Measurements from ENCODE around the gene CHST11.
A peak's percentile ranks its signal among the peaks of the same experiment; 100 is the strongest.

CHST11 gene

GRCh38 chr12:104526320-104526719 is 69.6 kb downstream of the CHST11 start (continued):
- TF ChIP-seq CTCF (tag by site-specific recombination; IDR thresholded peaks at IDR 0.05) = peak; percentile 76
- TF ChIP-seq OSR2 (tag by site-specific recombination; IDR thresholded peaks at IDR 0.05) = peak; percentile 75
- TF ChIP-seq KLF8 (tag by site-specific recombination; IDR thresholded peaks at IDR 0.05) = no peak
- no peak for TF ChIP-seq ZNF692 (tag by site-specific recombination; IDR thresholded peaks at IDR 0.05)
- TF ChIP-seq ZNF214 (tag by site-specific recombination; IDR thresholded peaks at IDR 0.05; ENCODE audit: borderline replicate concordance) = no peak
- TF ChIP-seq ZNF677 (tag by site-specific recombination; IDR thresholded peaks at IDR 0.05) = no peak
- TF ChIP-seq PATZ1 (tag by site-specific recombination; IDR thresholded peaks at IDR 0.05) = no peak
- no peak for TF ChIP-seq OVOL3 (tag by site-specific recombination; IDR thresholded peaks at IDR 0.05)
- peak; percentile 95 for TF ChIP-seq ZIC2 (tag by site-specific recombination; IDR thresholded peaks at IDR 0.05)
- TF ChIP-seq FEZF1 (tag by site-specific recombination; IDR thresholded peaks at IDR 0.05) = peak; percentile 87
- TF ChIP-seq ZNF423 (tag by site-specific recombination; IDR thresholded peaks at IDR 0.05) = peak; percentile 72
- no peak for TF ChIP-seq ZNF658 (tag by site-specific recombination; IDR thresholded peaks at IDR 0.05)
- TF ChIP-seq ZBTB21 (tag by site-specific recombination; IDR thresholded peaks at IDR 0.05) = no peak
- no peak for TF ChIP-seq ZNF776 (tag by site-specific recombination; IDR thresholded peaks at IDR 0.05; ENCODE audit: borderline replicate concordance)
- TF ChIP-seq ZNF660 (tag by site-specific recombination; IDR thresholded peaks at IDR 0.05) = peak; percentile 94
- peak; percentile 59; the same call in 1 of the 2 replicates for TF ChIP-seq TCF7L2 (IDR thresholded peaks at IDR 0.05; ENCODE audit: borderline replicate concordance, low read depth, low read length)
- no peak for TF ChIP-seq HOXD13 (CRISPR knock-in tag; IDR thresholded peaks at IDR 0.05; ENCODE audit: borderline replicate concordance)
- no peak for TF ChIP-seq ZNF112 (tag by site-specific recombination; IDR thresholded peaks at IDR 0.05)
- peak; percentile 58 for TF ChIP-seq SP7 (tag by site-specific recombination; IDR thresholded peaks at IDR 0.05)
- no peak for TF ChIP-seq ZBTB11 (tag by site-specific recombination; conservative IDR thresholded peaks at IDR 0.05; ENCODE audit: low read depth)
- no peak for TF ChIP-seq ZNF184 (tag by site-specific recombination; IDR thresholded peaks at IDR 0.05)
- peak; percentile 28; the same call in 1 of the 2 replicates for TF ChIP-seq ZNF561 (tag by site-specific recombination; IDR thresholded peaks at IDR 0.05; ENCODE audit: borderline replicate concordance)
- no peak for TF ChIP-seq ZSCAN4 (tag by site-specific recombination; IDR thresholded peaks at IDR 0.05)
- no peak for TF ChIP-seq ZFP41 (tag by site-specific recombination; IDR thresholded peaks at IDR 0.05; ENCODE audit: borderline replicate concordance)
- TF ChIP-seq ZSCAN16 (tag by site-specific recombination; IDR thresholded peaks at IDR 0.05) = no peak
- 0 out of 2 replicates have a peak, but pooled peaks have one; percentile 24 for TF ChIP-seq ZNF18 (tag by site-specific recombination; IDR thresholded peaks at IDR 0.05)

Measured in HEK293 (cell line).